T-cell (primary cell): Measurements from ENCODE around the gene PSTPIP1. TPM values are rescaled to one million over a fixed set of nuclear protein-coding genes. Genes with fewer than 3 reads are reported as not detected.

Source experiments
- ATAC-seq, 4 experiments: fragments of 200-7000 bp in 3 of 4; fragments of 150-1000 bp in 1 of 4; cut with Tn5 transposase; replicated peaks in 1 of 4; 1 replicate in 3 of 4; 2 replicates in 1 of 4; pipeline ENCODE4 v1.10.0; 2021; ENCODE audit warnings: moderate library complexity in 3 of 4, mild to moderate bottlenecking in 2 of 4, moderate number of reproducible peaks in 1 of 4
- CTCF ChIA-PET, 2 donors: fragments of 300-600 bp; sonication (Branson Sonifier 250); formaldehyde crosslinking; loops; one replicate each; lab custom pipeline; 2022; ENCODE audit warnings: antibody characterized with exemption in 2 of 2; lab: Charles Lee
- POLR2A ChIA-PET, 2 donors: fragments of 300-600 bp; sonication (Branson Sonifier 250); formaldehyde crosslinking; loops; one replicate each; lab custom pipeline; 2022; ENCODE audit warnings: antibody characterized with exemption in 2 of 2; lab: Charles Lee
- DNase-seq, 35 experiments: peaks; one replicate each; pipeline versions ENCODE4 v3.0.0 to v3.0.0-alpha.2; 2013 to 2023
- H3K27ac ChIP-seq: one replicate; pipeline ENCODE4 v1.5.1; 2013; ENCODE audit warnings: low read length
- H3K27me3 ChIP-seq, 2 experiments: replicated peaks in 1 of 2; 1 replicate in 1 of 2; 2 replicates in 1 of 2; pipeline versions ENCODE4 v1.6.1 to v1.7.0; 2013; ENCODE audit warnings: low read length in 1 of 2, mixed read lengths in 1 of 2; ENCODE audit not compliant: control insufficient read depth in 2 of 2, insufficient read depth in 2 of 2; ENCODE audit errors: extremely low read depth in 1 of 2
- H3K36me3 ChIP-seq, 2 donors: 1 replicate in 1 of 2; 2 replicates in 1 of 2; pipeline versions ENCODE4 v1.6.1 to v1.7.0; 2013; ENCODE audit warnings: low read length in 1 of 2; ENCODE audit not compliant: control insufficient read depth in 2 of 2, insufficient read depth in 1 of 2; ENCODE audit errors: extremely low read depth in 1 of 2
- H3K4me1 ChIP-seq, 2 experiments: 1 replicate in 1 of 2; 2 replicates in 1 of 2; pipeline versions ENCODE4 v1.6.1 to v1.7.0; 2013; ENCODE audit warnings: low read length in 2 of 2, mixed read lengths in 1 of 2; ENCODE audit not compliant: insufficient read depth in 2 of 2, control insufficient read depth in 1 of 2; ENCODE audit errors: extremely low read depth in 1 of 2
- H3K4me3 ChIP-seq, 2 donors: 1 replicate in 1 of 2; 2 replicates in 1 of 2; pipeline versions ENCODE4 v1.5.1 to v1.7.0; 2013; ENCODE audit warnings: mild to moderate bottlenecking in 2 of 2, low read length in 1 of 2, moderate library complexity in 1 of 2; ENCODE audit not compliant: control insufficient read depth in 1 of 2; ENCODE audit errors: extremely low read depth in 1 of 2
- H3K9me3 ChIP-seq: 2 replicates; pipeline ENCODE4 v1.7.0; 2013
- H3K27ac Mint-ChIP-seq, 2 donors: one replicate each; pipeline ENCODE4 v1.8.0; 2020 to 2021; ENCODE audit warnings: mild to moderate bottlenecking in 2 of 2, mixed read lengths in 2 of 2
- H3K27me3 Mint-ChIP-seq, 2 donors: one replicate each; pipeline ENCODE4 v1.8.0; 2021 to 2022; ENCODE audit warnings: mixed read lengths in 2 of 2
- H3K36me3 Mint-ChIP-seq: one replicate; pipeline ENCODE4 v1.8.0; 2021; ENCODE audit warnings: mixed read lengths
- H3K4me1 Mint-ChIP-seq, 3 donors: one replicate each; pipeline ENCODE4 v1.8.0; 2020 to 2022; ENCODE audit warnings: mixed read lengths in 3 of 3, mild to moderate bottlenecking in 1 of 3
- H3K4me3 Mint-ChIP-seq, 3 donors: one replicate each; pipeline ENCODE4 v1.8.0; 2020 to 2022; ENCODE audit warnings: mild to moderate bottlenecking in 3 of 3, mixed read lengths in 3 of 3, moderate library complexity in 3 of 3
- H3K9me3 Mint-ChIP-seq, 3 donors: one replicate each; pipeline ENCODE4 v1.8.0; 2020 to 2022; ENCODE audit warnings: mixed read lengths in 3 of 3
- WGBS: methylation state at CpG from one replicate; pipeline ENCODE4 v1.1.5; 2013; ENCODE audit warnings: missing lambda C conversion rate; ENCODE audit not compliant: insufficient coverage; 5-methylcytosine and 5-hydroxymethylcytosine counted together
- total RNA-seq, 35 experiments: library from RNA in 6 of 35; stranded (reverse) in 6 of 35; fragments of 120-200 nt in 1 of 35; gene quantifications; one replicate each; pipeline versions ENCODE4 v1.2.1 to v1.2.4 and lab custom pipeline; 2013 to 2026

The PSTPIP1 gene
- total RNA-seq, 5 donors from 2014 or later (not counting 1 experiment from before 2014, with no cell fraction given): 110 to 231 (median 180) TPM

GRCh38 chr15:77046704-77047412 lies 51.9 kb downstream of the PSTPIP1 start:
- Mint-ChIP-seq H3K4me1 (peaks cover 2 to 16% (median 6%) of the 10 kb centered on the region in 3 donors), H3K36me3 (peaks cover 40% of the 10 kb centered on the region), H3K4me3 (no peak overlapping the region), H3K27me3 (no peaks in the 10 kb centered on the region), H3K27ac (no peak overlapping the region), H3K9me3 (peaks cover 0 to 3% (median 0%) of the 10 kb centered on the region in 3 donors)
- ChIA-PET POLR2A (interaction anchor here in 1 of 2 donors (0.7 kb wide), 1 partner anchor 68 kb away, joined by 8 read pairs; no protein-coding TSS in a partner anchor), CTCF (no interaction called here)
- Histone ChIP-seq H3K36me3 (peaks cover 3 to 28% of the 10 kb centered on the region in 2 donors), H3K27me3 (no peaks in the 10 kb centered on the region), H3K27ac (no peak overlapping the region), H3K4me3 (no peak overlapping the region), H3K4me1 (no peaks in the 10 kb centered on the region), H3K9me3 (no peaks in the 10 kb centered on the region)
- WGBS: 85% methylated on average over 2 of the region's 7 CpGs
- ATAC-seq (no peak), DNase-seq (no peak)

- Mint-ChIP-seq H3K9me3 (no peaks in the 10 kb centered on the region), H3K4me1 (peaks cover 0 to 12% (median 6%) of the 10 kb centered on the region in 3 donors), H3K27ac (no peak overlapping the region), H3K4me3 (no peak overlapping the region), H3K27me3 (no peaks in the 10 kb centered on the region), H3K36me3 (peaks cover 45% of the 10 kb centered on the region)
- Histone ChIP-seq H3K4me1 (no peaks in the 10 kb centered on the region), H3K4me3 (no peak overlapping the region), H3K9me3 (no peaks in the 10 kb centered on the region), H3K36me3 (peaks cover 3 to 36% of the 10 kb centered on the region in 2 donors), H3K27me3 (no peaks in the 10 kb centered on the region), H3K27ac (no peak overlapping the region)
- ChIA-PET CTCF (interaction anchor here in 1 of 2 donors (0.7 to 0.8 kb wide), 2 partner anchors 10 to 13 kb away, joined by 3 to 5 read pairs; no protein-coding TSS in a partner anchor), POLR2A (interaction anchor here (0.5 to 0.6 kb wide), 2 partner anchors 27 to 405 kb away, joined by 3 to 4 read pairs; no protein-coding TSS in a partner anchor)
- ATAC-seq: no peak
- WGBS: no CpG with 5 or more reads among the region's 1 CpG
- DNase-seq: no peak
Observed at GRCh38 chr15:77048135-77048876, 53.4 kb downstream of the PSTPIP1 start.

GRCh38 chr15:77052556-77052955 lies 57.6 kb downstream of the PSTPIP1 start:
- no peak for DNase-seq
- ChIA-PET CTCF (interaction anchor here in 1 of 2 donors (0.6 kb wide), 2 partner anchors 34 to 354 kb away, joined by 3 read pairs; no protein-coding TSS in a partner anchor), POLR2A (no interaction called here)
- Histone ChIP-seq H3K36me3 (peaks cover 3 to 8% of the 10 kb centered on the region in 2 donors), H3K9me3 (no peaks in the 10 kb centered on the region), H3K27ac (no peak overlapping the region), H3K27me3 (no peaks in the 10 kb centered on the region), H3K4me3 (no peak overlapping the region), H3K4me1 (no peaks in the 10 kb centered on the region)
- Mint-ChIP-seq H3K27me3 (no peaks in the 10 kb centered on the region), H3K4me3 (no peak overlapping the region), H3K27ac (no peak overlapping the region), H3K36me3 (peaks cover 15% of the 10 kb centered on the region), H3K4me1 (peaks cover 2 to 3% (median 2%) of the 10 kb centered on the region in 3 donors), H3K9me3 (no peaks in the 10 kb centered on the region)
- no peak for ATAC-seq
- WGBS: no CpG with 5 or more reads among the region's 2 CpGs

GRCh38 chr15:77053709-77054108 lies 58.8 kb downstream of the PSTPIP1 start:
- no peak overlapping the region for H3K27ac ChIP-seq
- H3K4me1 ChIP-seq: no peaks in the 10 kb centered on the region
- no peak for DNase-seq
- Mint-ChIP-seq H3K9me3 (no peaks in the 10 kb centered on the region), H3K4me1 (peaks cover 2 to 14% (median 8%) of the 10 kb centered on the region in 3 donors), H3K27me3 (no peaks in the 10 kb centered on the region), H3K27ac (no peak overlapping the region), H3K4me3 (no peak overlapping the region), H3K36me3 (peaks cover 15% of the 10 kb centered on the region)
- WGBS: no CpG with 5 or more reads among the region's 2 CpGs
- no peak overlapping the region for H3K4me3 ChIP-seq
- H3K9me3 ChIP-seq: no peaks in the 10 kb centered on the region
- ChIA-PET CTCF (no interaction called here), POLR2A (no interaction called here)
- no peaks in the 10 kb centered on the region for H3K27me3 ChIP-seq
- peaks cover 3 to 8% of the 10 kb centered on the region in 2 donors for H3K36me3 ChIP-seq
- ATAC-seq: no peak

GRCh38 chr15:77057072-77057471 lies 62.1 kb downstream of the PSTPIP1 start:
- WGBS: no CpG with 5 or more reads among the region's 1 CpG
- no peak overlapping the region for H3K4me3 ChIP-seq
- peaks cover 0 to 6% of the 10 kb centered on the region in 2 donors for H3K36me3 ChIP-seq
- ChIA-PET POLR2A (interaction anchor here in 1 of 2 donors (0.6 kb wide), 1 partner anchor 364 kb away, joined by 3 read pairs; the partner anchor contains the start of gene HMG20A), CTCF (no interaction called here)
- Mint-ChIP-seq H3K36me3 (peaks cover 11% of the 10 kb centered on the region), H3K4me1 (peaks cover 16 to 34% (median 21%) of the 10 kb centered on the region in 3 donors), H3K9me3 (no peaks in the 10 kb centered on the region), H3K27me3 (no peaks in the 10 kb centered on the region), H3K4me3 (no peak overlapping the region), H3K27ac (no peak overlapping the region)
- H3K27ac ChIP-seq: no peak overlapping the region
- no peak for DNase-seq
- peaks cover 0 to 6% of the 10 kb centered on the region in 2 experiments for H3K4me1 ChIP-seq
- ATAC-seq: no peak
- H3K27me3 ChIP-seq: no peaks in the 10 kb centered on the region
- no peaks in the 10 kb centered on the region for H3K9me3 ChIP-seq

GRCh38 chr15:77057685-77058084 lies 62.8 kb downstream of the PSTPIP1 start:
- ChIA-PET POLR2A (interaction anchor here in 1 of 2 donors (0.6 kb wide), 1 partner anchor 363 kb away, joined by 3 read pairs; the partner anchor contains the start of gene HMG20A), CTCF (interaction anchor here in 1 of 2 donors (0.5 to 0.6 kb wide), 2 partner anchors 9 to 17 kb away, joined by 4 to 7 read pairs; no protein-coding TSS in a partner anchor)
- H3K9me3 ChIP-seq: no peaks in the 10 kb centered on the region
- no peaks in the 10 kb centered on the region for H3K27me3 ChIP-seq
- H3K27ac Mint-ChIP-seq: no peak overlapping the region
- 91% methylated on average over 4 of the region's 4 CpGs for WGBS
- DNase-seq: no peak
- peaks cover 0 to under 1% of the 10 kb centered on the region in 2 donors for H3K36me3 ChIP-seq
- no peak overlapping the region for H3K4me3 ChIP-seq
- peaks cover 0 to 6% of the 10 kb centered on the region in 2 experiments for H3K4me1 ChIP-seq
- H3K36me3 Mint-ChIP-seq: peaks cover 5% of the 10 kb centered on the region
- no peaks in the 10 kb centered on the region for H3K27me3 Mint-ChIP-seq
- no peak for ATAC-seq
- peaks cover 16 to 34% (median 21%) of the 10 kb centered on the region in 3 donors for H3K4me1 Mint-ChIP-seq
- no peak overlapping the region for H3K27ac ChIP-seq
- H3K4me3 Mint-ChIP-seq: no peak overlapping the region
- H3K9me3 Mint-ChIP-seq: no peaks in the 10 kb centered on the region
